Stimulated activated CD4-positive, alpha-beta T cell treated with anti-CD3 and anti-CD28 coated beads, Interleukin-4, amount 100 ng/mL, for 4 hours (primary cell): ENCODE results near the gene ACTL7B.
"Not testable (repeated sequence)": the region's sequence is repeated elsewhere in the genome, so short reads cannot be mapped to it uniquely, and the experiment has no call there.

Experiments
- DNase-seq, 2 experiments: peaks; one replicate each; pipeline ENCODE4 v3.0.0-alpha.2; 2020

Gene ACTL7B

DNA sequence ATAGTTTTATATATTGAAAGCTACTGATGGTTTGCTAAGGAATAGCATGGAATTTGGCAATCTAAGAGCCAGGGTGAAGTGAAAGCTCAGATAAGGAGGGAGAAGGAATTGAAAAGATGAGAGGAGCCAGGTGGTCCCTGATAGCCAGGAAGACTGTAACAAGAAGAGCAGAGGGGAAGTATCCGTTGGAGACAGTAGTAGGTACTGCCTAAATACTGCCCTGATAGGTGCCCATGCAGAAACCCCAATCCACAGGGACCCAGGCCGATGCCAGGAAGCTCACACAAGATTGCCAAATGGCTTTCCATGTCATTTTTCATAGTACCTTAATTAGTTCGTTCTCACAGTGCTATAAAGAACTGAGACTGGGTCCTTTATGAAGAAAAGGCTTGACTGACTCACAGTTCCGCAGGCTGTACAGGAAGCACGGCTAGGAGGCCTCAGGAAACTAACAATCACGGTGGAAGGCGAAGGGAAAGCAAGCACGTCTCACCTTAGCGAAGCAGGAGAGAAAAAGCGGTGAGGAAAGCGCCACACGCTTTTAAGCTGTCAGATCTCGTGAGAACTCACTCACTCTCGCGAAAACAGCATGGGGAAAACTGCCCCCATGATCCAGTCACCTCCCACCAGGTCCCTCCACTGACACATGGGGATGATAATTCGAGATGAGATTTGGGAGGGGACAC is 13.0 kb downstream of the ACTL7B start:
- DNase-seq: no peak

GRCh38 chr9:108839561-108839960 is 16.2 kb downstream of the ACTL7B start:
- DNase-seq: not testable (repeated sequence)

- no peak for DNase-seq
These were observed 17.8 kb downstream of the ACTL7B start for GRCh38 chr9:108838017-108838416.

DNA sequence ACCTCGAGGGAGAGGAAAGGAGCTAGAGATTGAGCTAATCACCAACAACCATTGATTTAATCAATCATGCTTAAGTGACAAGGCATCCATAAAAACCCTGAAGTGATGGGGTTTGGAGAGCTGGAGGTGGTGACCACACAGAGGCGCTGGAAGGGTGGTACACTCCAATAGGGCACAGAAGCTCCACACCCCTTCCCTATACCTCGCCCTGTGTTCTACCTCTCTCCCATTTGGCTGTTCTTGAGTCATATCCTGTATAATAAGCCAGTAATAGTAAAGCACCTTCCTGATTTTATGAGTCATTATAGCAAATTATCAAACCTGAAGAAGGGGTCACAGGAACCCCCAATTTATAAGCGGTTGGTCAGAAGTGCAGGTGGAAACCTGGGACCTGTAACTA is 18.3 kb downstream of the ACTL7B start:
- no peak for DNase-seq

GRCh38 chr9:108836781-108837180 is 19.0 kb downstream of the ACTL7B start:
- no peak for DNase-seq

DNA sequence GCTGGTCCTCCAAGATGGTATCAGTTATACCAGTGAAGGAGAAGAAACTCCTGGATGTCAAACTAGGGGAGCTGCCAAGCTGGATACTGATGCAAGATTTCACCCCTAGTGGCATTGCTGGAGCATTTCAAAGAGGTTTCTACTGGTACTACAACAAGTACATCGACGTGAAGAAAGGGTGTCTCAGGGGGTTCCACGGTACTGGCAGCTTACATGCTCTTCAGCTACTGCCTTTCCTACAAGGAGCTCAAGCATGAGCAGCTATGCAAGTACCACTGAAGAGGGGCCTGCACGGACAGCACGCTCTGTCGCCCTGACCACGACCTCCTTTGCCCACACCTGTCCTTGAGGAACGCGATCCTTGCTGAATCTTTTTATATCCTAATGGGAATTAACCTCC is 19.5 kb downstream of the ACTL7B start:
- no peak for DNase-seq

DNA sequence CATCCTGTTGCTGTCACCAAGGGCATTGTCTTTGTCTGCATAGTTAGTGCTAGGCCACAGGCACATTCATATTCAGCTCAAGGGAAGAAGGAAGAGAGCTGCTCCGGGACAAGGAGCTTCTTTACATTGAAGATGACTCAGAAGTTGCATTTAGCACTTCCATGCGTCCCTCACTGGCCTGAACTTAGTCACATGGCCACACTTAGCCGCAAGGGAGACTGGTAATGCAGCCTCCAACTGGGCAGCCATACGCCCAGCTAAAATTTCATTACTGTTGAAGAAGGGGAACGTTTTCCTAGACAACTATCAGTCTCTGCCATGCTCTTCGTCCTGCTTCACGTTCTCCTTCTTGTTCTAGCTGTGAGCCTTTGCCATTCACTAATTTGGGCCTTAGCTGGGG is 20.0 kb downstream of the ACTL7B start:
- no peak for DNase-seq

DNA sequence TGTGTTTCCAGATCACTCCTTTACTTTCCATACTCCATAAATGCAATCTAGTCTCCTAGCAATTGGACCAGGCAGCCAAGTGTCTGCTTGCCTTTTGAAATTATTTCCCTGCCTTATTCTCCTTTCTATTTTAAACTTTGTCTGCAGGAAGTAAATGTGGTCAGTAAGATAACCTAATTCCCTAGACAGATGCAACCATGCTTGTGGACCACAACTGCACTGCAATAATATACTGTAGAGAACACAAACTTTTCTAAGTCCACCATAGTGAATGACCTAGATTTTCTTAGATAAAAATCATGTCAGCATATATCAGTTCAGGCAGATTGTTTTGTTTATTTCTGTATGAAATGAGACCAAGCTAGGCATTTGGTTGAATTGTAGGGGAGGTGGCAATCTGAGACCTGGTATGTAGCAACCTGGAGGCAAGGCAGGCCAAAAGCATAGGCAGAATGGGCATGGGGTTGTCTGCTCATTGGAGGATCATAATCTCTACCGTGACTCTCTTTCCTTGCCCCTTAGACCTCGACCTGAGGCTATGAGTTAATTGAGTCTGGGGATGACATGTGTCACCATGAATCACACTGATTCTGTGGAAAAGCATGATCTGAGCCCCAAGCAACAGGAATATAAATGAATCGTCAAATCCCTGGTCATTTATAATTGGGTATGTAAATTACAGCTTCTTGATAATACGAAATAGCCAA is 20.7 kb downstream of the ACTL7B start:
- DNase-seq: no peak

DNA sequence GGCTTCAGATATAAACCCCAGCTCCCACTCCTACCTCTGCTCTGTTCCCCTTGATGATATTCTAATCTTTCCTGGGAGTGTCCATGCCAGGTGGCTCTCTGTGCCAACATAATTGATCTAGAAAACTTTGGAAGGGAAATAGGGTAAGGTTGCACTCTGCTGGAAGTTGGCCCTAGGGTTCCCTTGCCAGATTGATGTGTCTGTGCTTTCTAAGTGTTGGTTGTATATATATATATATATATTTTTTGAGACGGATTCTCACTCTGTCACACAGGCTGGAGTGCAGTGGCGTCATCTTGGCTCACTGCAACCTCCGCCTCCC is 23.6 kb downstream of the ACTL7B start:
- no peak for DNase-seq

- DNase-seq: no peak
These were observed 24.1 kb downstream of the ACTL7B start for GRCh38 chr9:108831496-108832178.

DNA sequence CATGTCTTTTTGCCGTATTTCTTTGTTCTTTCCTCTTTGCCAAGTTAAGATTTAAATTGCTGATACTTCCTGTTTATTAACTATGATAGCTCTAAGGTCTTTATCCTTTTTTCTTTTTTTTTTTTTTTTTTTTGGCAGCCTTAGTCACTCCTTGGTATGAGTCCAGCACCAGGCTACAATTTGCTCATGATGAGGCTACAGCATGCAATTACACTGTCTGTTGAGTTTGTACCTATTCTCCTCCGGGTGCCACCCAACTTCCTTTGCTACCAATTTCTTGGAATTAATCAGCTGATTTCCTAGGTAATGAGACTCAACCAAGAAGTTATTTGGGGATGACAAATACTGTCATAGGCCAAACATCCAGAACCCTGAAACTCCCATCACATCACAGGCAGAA is 25.5 kb downstream of the ACTL7B start:
- DNase-seq: no peak

GRCh38 chr9:108823829-108824228 is 32.0 kb downstream of the ACTL7B start:
- DNase-seq: no peak

DNA sequence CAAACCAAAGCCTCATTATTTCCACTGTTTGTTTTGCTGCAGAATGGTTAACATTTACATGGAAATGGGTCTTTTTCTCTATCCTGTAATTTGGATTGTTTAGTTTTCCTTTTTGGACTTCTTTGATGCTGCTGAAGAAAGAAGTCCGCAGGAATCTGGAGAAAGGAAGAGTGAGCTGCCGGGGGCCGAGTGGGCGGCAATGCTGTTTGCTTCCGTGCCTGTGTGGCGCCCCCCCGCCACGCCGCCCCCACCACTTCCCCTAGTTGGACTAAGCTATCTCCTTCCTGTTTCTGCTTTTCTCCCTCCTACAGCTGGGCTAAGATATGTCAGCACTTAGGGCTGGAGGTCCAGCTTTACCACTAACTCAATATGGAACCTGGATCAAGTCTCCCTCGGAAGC is 39.7 kb downstream of the ACTL7B start:
- no peak for DNase-seq

DNA sequence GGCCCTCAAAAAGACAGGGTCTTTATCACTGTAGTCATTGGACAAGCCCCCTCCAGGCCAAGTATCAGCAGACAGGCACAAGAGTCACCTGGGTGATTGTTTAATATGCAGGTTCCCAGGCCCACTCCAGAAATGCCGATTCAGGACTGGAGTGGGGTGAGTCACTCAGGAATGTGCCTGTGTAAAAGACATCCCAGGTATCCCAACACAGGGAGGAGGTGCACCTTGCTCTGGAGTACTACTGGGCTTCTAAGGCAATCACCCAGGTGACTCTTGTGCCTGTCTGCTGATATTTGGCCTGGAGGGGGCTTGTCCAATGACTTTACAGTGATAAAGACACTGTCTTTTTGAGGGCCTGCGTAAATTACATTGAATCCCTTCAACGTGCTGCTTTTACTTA is 40.6 kb downstream of the ACTL7B start:
- DNase-seq: no peak

DNA sequence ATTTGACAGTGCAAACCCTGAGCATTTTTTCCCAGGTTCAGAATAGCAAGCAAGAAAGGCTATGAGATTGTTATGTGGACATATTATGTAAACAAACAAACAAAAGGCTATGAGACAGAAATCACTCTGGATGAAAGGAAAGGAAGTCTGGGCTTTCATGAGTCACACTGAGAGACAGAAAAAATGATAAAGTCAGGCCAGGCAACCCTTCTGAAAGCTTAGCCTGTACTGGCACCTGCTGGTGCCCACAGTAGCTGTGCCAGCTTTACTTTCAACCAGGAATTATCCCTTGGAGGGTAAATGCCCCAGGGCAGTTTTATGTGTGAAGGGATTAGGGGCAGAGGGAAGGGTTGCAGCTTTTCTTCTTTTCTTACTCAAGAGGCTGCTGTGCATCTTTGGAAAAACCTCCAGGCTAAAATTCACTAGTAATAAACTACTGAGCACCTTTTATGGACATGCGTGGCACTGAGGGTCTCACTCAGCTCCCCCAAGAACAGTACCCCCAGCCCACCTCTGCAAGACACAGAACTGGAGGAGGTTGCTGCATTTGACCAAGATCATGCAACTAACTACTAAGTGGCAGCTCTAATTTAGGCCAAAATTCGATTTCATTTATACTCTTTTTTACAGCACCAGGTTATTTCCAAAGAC is 41.7 kb downstream of the ACTL7B start:
- DNase-seq: no peak

- DNase-seq: no peak
These were observed 43.3 kb downstream of the ACTL7B start for GRCh38 chr9:108812396-108813025.

DNA sequence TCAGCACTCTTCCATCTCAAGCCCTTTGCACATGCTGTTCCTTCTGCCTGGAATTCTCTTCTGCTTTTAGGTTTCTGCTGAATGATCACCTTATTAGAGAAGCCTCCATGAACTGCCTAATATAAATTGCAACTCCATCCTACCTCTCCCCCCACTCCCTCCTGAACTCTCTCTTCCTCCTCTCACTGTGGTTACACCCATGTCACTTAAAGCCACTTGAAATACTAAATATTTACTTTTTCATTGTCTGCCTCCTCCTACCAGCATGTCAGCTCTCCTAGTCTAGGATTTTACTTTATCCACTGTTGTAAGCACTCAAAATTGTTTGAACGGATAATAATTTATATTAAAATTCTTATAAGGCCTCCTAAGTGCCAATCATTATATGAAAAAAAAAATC is 43.8 kb downstream of the ACTL7B start:
- no peak for DNase-seq

DNA sequence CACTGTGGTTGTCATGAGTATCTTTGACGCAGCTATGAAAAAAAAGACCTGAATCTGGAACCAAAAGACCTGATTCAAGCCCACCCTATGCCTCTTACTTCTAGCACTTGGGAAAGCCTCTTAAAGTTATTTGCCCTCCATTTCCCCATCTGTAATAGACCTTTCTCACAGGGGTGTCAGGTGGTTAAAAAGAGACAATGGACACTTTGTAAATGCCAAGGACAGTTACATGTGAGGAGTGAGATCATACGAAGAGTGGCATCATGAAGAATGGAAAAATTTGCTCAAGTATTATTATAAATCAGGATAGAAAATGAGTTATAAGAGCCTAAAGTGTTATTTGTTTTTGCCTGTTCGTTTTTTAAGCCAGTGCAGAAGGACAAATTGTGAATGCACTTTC is 46.5 kb downstream of the ACTL7B start:
- DNase-seq: no peak
